GM12874 (cell line): Measurements from ENCODE around the gene ZNF41.

ENCODE experiments used
- TF ChIP-seq, protein P1 (sequence below): IDR thresholded peaks from 2 replicates; pipeline ENCODE4 v1.5.1; 2011; ENCODE audit warnings: low read depth, mild to moderate bottlenecking, control low read depth, low read length, moderate library complexity; ENCODE audit not compliant: insufficient read depth

The ZNF41 gene

DNA sequence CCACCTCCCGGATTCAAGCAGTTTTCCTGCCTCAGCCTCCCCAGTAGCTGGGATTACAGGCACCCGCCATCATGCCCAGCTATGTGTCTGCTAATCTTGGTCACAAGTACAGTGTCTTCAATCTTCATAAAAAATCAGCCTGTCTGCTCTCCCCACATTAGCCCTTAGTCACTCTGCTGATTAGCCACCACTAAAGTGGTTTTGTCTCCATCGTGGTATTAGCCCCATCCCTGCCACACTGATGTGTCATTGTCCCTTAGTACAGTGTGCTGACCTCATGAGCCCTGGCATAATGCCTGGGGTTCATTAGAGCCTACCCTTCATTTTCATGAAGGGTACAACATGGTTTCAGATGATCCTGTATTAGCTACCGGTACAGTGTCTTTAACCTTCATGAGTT is 62.8 kb downstream of the ZNF41 start:
- TF ChIP-seq, protein P1, sequence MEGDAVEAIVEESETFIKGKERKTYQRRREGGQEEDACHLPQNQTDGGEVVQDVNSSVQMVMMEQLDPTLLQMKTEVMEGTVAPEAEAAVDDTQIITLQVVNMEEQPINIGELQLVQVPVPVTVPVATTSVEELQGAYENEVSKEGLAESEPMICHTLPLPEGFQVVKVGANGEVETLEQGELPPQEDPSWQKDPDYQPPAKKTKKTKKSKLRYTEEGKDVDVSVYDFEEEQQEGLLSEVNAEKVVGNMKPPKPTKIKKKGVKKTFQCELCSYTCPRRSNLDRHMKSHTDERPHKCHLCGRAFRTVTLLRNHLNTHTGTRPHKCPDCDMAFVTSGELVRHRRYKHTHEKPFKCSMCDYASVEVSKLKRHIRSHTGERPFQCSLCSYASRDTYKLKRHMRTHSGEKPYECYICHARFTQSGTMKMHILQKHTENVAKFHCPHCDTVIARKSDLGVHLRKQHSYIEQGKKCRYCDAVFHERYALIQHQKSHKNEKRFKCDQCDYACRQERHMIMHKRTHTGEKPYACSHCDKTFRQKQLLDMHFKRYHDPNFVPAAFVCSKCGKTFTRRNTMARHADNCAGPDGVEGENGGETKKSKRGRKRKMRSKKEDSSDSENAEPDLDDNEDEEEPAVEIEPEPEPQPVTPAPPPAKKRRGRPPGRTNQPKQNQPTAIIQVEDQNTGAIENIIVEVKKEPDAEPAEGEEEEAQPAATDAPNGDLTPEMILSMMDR = no peak

DNA sequence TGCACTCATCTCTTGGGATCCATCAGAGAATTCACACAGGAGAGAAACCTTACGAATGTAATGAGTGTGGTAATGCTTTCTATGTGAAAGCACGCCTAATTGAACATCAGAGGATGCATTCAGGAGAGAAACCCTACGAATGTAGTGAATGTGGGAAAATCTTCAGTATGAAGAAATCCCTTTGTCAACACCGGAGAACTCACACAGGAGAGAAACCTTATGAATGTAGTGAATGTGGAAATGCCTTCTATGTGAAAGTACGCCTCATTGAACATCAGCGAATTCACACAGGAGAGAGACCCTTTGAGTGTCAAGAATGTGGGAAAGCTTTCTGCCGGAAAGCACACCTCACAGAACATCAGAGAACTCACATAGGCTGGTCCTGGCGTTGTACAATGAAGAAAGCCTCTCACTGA is 69.8 kb downstream of the ZNF41 start:
- TF ChIP-seq, protein P1 = no peak
